Adrenal gland (tissue), 12 donors: ENCODE results near the gene VWA5B2. TPM values are rescaled to one million over a fixed set of nuclear protein-coding genes. Genes with fewer than 3 reads are reported as not detected.

Experiments
- DNase-seq, 7 donors: peaks; one replicate each; pipeline ENCODE4 v3.0.0-alpha.2; 2019 to 2020
- H3K27ac ChIP-seq, 5 donors: fragments of 200-600 bp; sonication (generic) in 4 of 5; 1 replicate in 3 of 5; 2 replicates in 2 of 5; pipeline versions ENCODE4 v1.5.1 to v1.8.0; 2016 to 2020; ENCODE audit warnings: mild to moderate bottlenecking in 1 of 5
- H3K27me3 ChIP-seq: fragments of 200-600 bp; 2 replicates; pipeline ENCODE4 v1.8.0; 2021
- H3K36me3 ChIP-seq, 2 donors: fragments of 200-600 bp; replicated peaks in 1 of 2; 1 replicate in 1 of 2; 2 replicates in 1 of 2; pipeline versions ENCODE4 v1.5.1 to v1.8.0; 2018 to 2022
- H3K4me1 ChIP-seq, 2 donors: fragments of 200-600 bp; replicated peaks in 1 of 2; 1 replicate in 1 of 2; 2 replicates in 1 of 2; pipeline versions ENCODE4 v1.5.1 to v1.8.0; 2018 to 2021
- H3K4me3 ChIP-seq, 4 donors: fragments of 200-600 bp; sonication (generic) in 3 of 4; one replicate each; pipeline ENCODE4 v1.5.1; 2016 to 2018
- H3K9me3 ChIP-seq, 3 donors: fragments of 200-600 bp; sonication (generic) in 1 of 3; replicated peaks in 1 of 3; 1 replicate in 2 of 3; 2 replicates in 1 of 3; pipeline versions ENCODE4 v1.5.1 to v1.8.0; 2016 to 2021
- CTCF ChIP-seq, 6 experiments: fragments of 450-650 bp in 4 of 6; fragments of 200-600 bp in 2 of 6; sonication (generic) in 1 of 6; IDR thresholded peaks; 1 replicate in 5 of 6; 2 replicates in 1 of 6; pipeline versions ENCODE4 v1.5.1 to v1.8.0; 2016 to 2021; ENCODE audit warnings: antibody characterized with exemption in 6 of 6, mild to moderate bottlenecking in 2 of 6, moderate library complexity in 1 of 6
- POLR2A ChIP-seq, 2 donors: fragments of 450-650 bp; IDR thresholded peaks; one replicate each; pipeline ENCODE4 v1.6.1; 2017; ENCODE audit warnings: antibody characterized with exemption in 2 of 2, mild to moderate bottlenecking in 2 of 2, moderate library complexity in 1 of 2
- WGBS, 4 donors: extraction: QIAGEN DNeasy Blood & Tissue Kit in 2 of 4; methylation state at CpG; one replicate each; pipeline versions ENCODE4 v1.1.5 to v1.1.7; 2013 to 2017; 5-methylcytosine and 5-hydroxymethylcytosine counted together
- intact Hi-C, 2 donors: fragments of 100-400 bp; cut with DNase I; formaldehyde crosslinking; loops; one replicate each; pipeline versions ENCODE4 v1.14.1 to v1.15.0; 2022 to 2023
- microRNA counts, 2 donors: library from miRNA; unstranded; fragments of <30 nt; microRNA quantifications; one replicate each; lab custom pipeline; 2016
- microRNA-seq, 3 donors: library from miRNA; unstranded; fragments of <30 nt; microRNA quantifications; one replicate each; pipeline ENCODE4, GENCODE V29; 2017 to 2020
- polyA plus RNA-seq, 3 donors: library from polyadenylated mRNA; stranded (reverse); fragments of 200-250 nt in 2 of 3; fragments of 350-450 nt in 1 of 3; fragmentation: Illumina TruSeq in 1 of 3; extraction: RNeasy Lipid Tissue Mini Kit (QIAGEN cat#74804) in 1 of 3; gene quantifications; one replicate each; pipeline ENCODE4 v1.2.3, GENCODE V29; 2013 to 2014
- small RNA-seq, 2 donors: library from RNA; depleted of rRNA; stranded (forward); fragments of <200 nt; gene quantifications; one replicate each; pipeline ENCODE3, GENCODE V24; 2016
- total RNA-seq, 9 donors: library from RNA; depleted of rRNA in 4 of 9; stranded (reverse); fragments of >200 nt in 4 of 9; fragments of 120-200 nt in 1 of 9; fragmentation: NEBNext Ultra II Directional in 1 of 9; extraction: Animal tissue kit (Norgen Biotek cat#: 25700) in 1 of 9; gene quantifications; one replicate each; pipeline versions ENCODE4 v1.1.0 to v1.2.4, GENCODE V29; 2013 to 2023
- donor health status: healthy with polysubstance abuse.
- donor health status: Bipolar disorder and iron deficiency.
- donor health status: DM: yes; HTN: yes; CAD: no.
- donor health status: DM: no; HTN: no; CAD: no.
- donor health status: DM: no; HTN: no; CAD: no.
- donor health status: DM: yes; HTN: yes; CAD: no.

Gene VWA5B2
- total and polyA plus RNA-seq, 12 donors, result 1.1 to 1,120 (median 65.8) TPM

- WGBS, 4 donors, result 7 to 18% (median 11%) methylated on average over 3 to 4 of the region's 4 CpGs
Observed at GRCh38 chr3:184284696-184285095, 55.3 kb downstream of the VWA5B2 start.

GRCh38 chr3:184289426-184289938 is 60.1 kb downstream of the VWA5B2 start:
- H3K27ac ChIP-seq, result no peak overlapping the region
- TF ChIP-seq POLR2A (IDR thresholded peaks at IDR 0.05) (no peak), CTCF (IDR thresholded peaks at IDR 0.05) (peak; percentile 42 to 62 (median 50))
- peak in 5 of 7 donors; percentile 46 to 73 (median 59) for DNase-seq
- no peaks in the 10 kb centered on the region for H3K4me1 ChIP-seq
- no peak overlapping the region for H3K4me3 ChIP-seq
- WGBS, 4 donors, result 4 to 12% (median 8%) methylated on average over 10 of the region's 10 CpGs
- no peaks in the 10 kb centered on the region for H3K27me3 ChIP-seq
- no peaks in the 10 kb centered on the region for H3K36me3 ChIP-seq
- no peaks in the 10 kb centered on the region for H3K9me3 ChIP-seq
- intact Hi-C loops, result loop anchor here in 1 of 2 donors (10.0 kb wide), 1 partner anchor 395 kb away; no protein-coding TSS in a partner anchor

More at GRCh38 chr3:184284696-184285095, 55.3 kb downstream of the VWA5B2 start:
- Histone ChIP-seq H3K36me3 (no peaks in the 10 kb centered on the region), H3K4me3 (no peak overlapping the region), H3K4me1 (no peaks in the 10 kb centered on the region), H3K27ac (no peak overlapping the region), H3K27me3 (no peaks in the 10 kb centered on the region), H3K9me3 (no peaks in the 10 kb centered on the region)
- intact Hi-C loops, result loop anchor here in 1 of 2 donors (10.0 kb wide), 1 partner anchor 390 kb away; no protein-coding TSS in a partner anchor
- TF ChIP-seq POLR2A (IDR thresholded peaks at IDR 0.05) (no peak), CTCF (IDR thresholded peaks at IDR 0.05) (peak; percentile 11 to 59 (median 52))
- DNase-seq, result peak; percentile 71 to 87 (median 78)

GRCh38 chr3:184290331-184290730 is 60.9 kb downstream of the VWA5B2 start:
- Histone ChIP-seq H3K4me3 (no peak overlapping the region), H3K4me1 (no peaks in the 10 kb centered on the region), H3K27me3 (no peaks in the 10 kb centered on the region), H3K36me3 (no peaks in the 10 kb centered on the region), H3K27ac (no peak overlapping the region), H3K9me3 (no peaks in the 10 kb centered on the region)
- TF ChIP-seq CTCF (IDR thresholded peaks at IDR 0.05), result no peak
- TF ChIP-seq POLR2A (IDR thresholded peaks at IDR 0.05), result no peak
- intact Hi-C loops, result loop anchor here in 1 of 2 donors (5.0 kb wide), 1 partner anchor 393 kb away; no protein-coding TSS in a partner anchor
- DNase-seq, result no peak
- WGBS, 4 donors, result 81 to 89% (median 82%) methylated on average over 7 to 10 of the region's 10 CpGs

GRCh38 chr3:184291044-184291737 is 61.8 kb downstream of the VWA5B2 start:
- Histone ChIP-seq H3K36me3 (no peaks in the 10 kb centered on the region), H3K27me3 (no peaks in the 10 kb centered on the region), H3K9me3 (no peaks in the 10 kb centered on the region), H3K4me1 (no peaks in the 10 kb centered on the region), H3K4me3 (no peak overlapping the region), H3K27ac (no peak overlapping the region)
- TF ChIP-seq POLR2A (IDR thresholded peaks at IDR 0.05) (no peak), CTCF (IDR thresholded peaks at IDR 0.05) (no peak)
- no peak for DNase-seq
- intact Hi-C loops, result loop anchor here in 1 of 2 donors (5.0 kb wide), 1 partner anchor 394 kb away; no protein-coding TSS in a partner anchor
- WGBS, 4 donors, result 79 to 87% (median 84%) methylated on average over 15 to 22 of the region's 22 CpGs

MicroRNA genes within 50 kb of the gene (microRNA counts, 767-probe panel; counts per million panel counts)
- microRNA hsa-miR-1224-3p (lab: Ali Mortazavi, UCI) (0 counts per million in 2 donors), microRNA hsa-miR-1224-5p (lab: Ali Mortazavi, UCI) (0 counts per million in 2 donors)

Small RNA genes within 50 kb of the gene (microRNA-seq; reads per million reads assigned to microRNA genes)
- gene MIR1224, result 197 to 629 (median 246) reads per million in 3 donors

Small RNA genes within 50 kb of the gene (small RNA-seq; reads per million reads assigned to genes)
- gene MIR1224, result 14.5 to 15.7 reads per million in 2 donors

Other genes with a start within 250 kb of the VWA5B2 start
- gene ABCC5, start 211.7 kb upstream of the VWA5B2 start, total RNA-seq, result 10 to 100 TPM; 11.4 to 45.3 (median 24.8) TPM
- 10 to 100 TPM; 20.8 to 53.9 (median 33.2) TPM for gene ABCC5, start 211.7 kb upstream of the VWA5B2 start, polyA plus RNA-seq
- not detected for gene HTR3D, start 197.8 kb upstream of the VWA5B2 start, total RNA-seq
- not detected for gene HTR3D, start 197.8 kb upstream of the VWA5B2 start, polyA plus RNA-seq
- gene HTR3C, start 176.5 kb upstream of the VWA5B2 start, total RNA-seq, result not detected
- under 1 TPM in 1 of 3 donors, not detected in 2; 0.03 TPM for gene HTR3C, start 176.5 kb upstream of the VWA5B2 start, polyA plus RNA-seq
- not detected for gene HTR3E, start 132.5 kb upstream of the VWA5B2 start, total RNA-seq
- gene HTR3E, start 132.5 kb upstream of the VWA5B2 start, polyA plus RNA-seq, result not detected
- 10 to 100 TPM; 19.1 to 50.8 (median 40.2) TPM for gene EIF2B5, start 94.2 kb upstream of the VWA5B2 start, total RNA-seq
- gene EIF2B5, start 94.2 kb upstream of the VWA5B2 start, polyA plus RNA-seq, result 10 to 100 TPM; 45.9 to 56.1 (median 49.0) TPM
- gene DVL3, start 74.2 kb upstream of the VWA5B2 start, total RNA-seq, result 10 to 100 TPM; 34.1 to 94.1 (median 64.2) TPM
- 10 to 100 TPM; 45.8 to 92.9 (median 69.8) TPM for gene DVL3, start 74.2 kb upstream of the VWA5B2 start, polyA plus RNA-seq
- gene AP2M1, start 54.7 kb upstream of the VWA5B2 start, total RNA-seq, result 100 to 1,000 TPM; 305 to 700 (median 594) TPM
- gene AP2M1, start 54.7 kb upstream of the VWA5B2 start, polyA plus RNA-seq, result 100 to 1,000 TPM; 250 to 882 (median 362) TPM
- gene ABCF3, start 43.4 kb upstream of the VWA5B2 start, total RNA-seq, result 100 to 1,000 TPM in 8 of 9 donors, 10 to 100 TPM in 1; 93.6 to 292 (median 150) TPM
- gene ABCF3, start 43.4 kb upstream of the VWA5B2 start, polyA plus RNA-seq, result 100 to 1,000 TPM; 189 to 353 (median 289) TPM
- 100 to 1,000 TPM in 1 of 9 donors, 10 to 100 TPM in 8; 27.7 to 107 (median 59.0) TPM for gene ALG3, start 19.4 kb downstream of the VWA5B2 start, total RNA-seq
- 10 to 100 TPM; 32.8 to 71.4 (median 42.3) TPM for gene ALG3, start 19.4 kb downstream of the VWA5B2 start, polyA plus RNA-seq
- gene EEF1AKMT4, start 20.1 kb downstream of the VWA5B2 start, total RNA-seq, result 1 to 10 TPM; 2.7 to 8.3 (median 4.3) TPM
- gene EEF1AKMT4, start 20.1 kb downstream of the VWA5B2 start, polyA plus RNA-seq, result 1 to 10 TPM; 1.8 to 6.6 (median 2.5) TPM
- 10 to 100 TPM in 2 of 9 donors, 1 to 10 TPM in 4, under 1 TPM in 1, not detected in 2; 0.47 to 39.3 (median 6.9) TPM for gene CAMK2N2, start 32.0 kb downstream of the VWA5B2 start, total RNA-seq
- 10 to 100 TPM in 2 of 3 donors, 1 to 10 TPM in 1; 6.1 to 24.2 (median 12.4) TPM for gene CAMK2N2, start 32.0 kb downstream of the VWA5B2 start, polyA plus RNA-seq
- gene ECE2, start 46.4 kb downstream of the VWA5B2 start, total RNA-seq, result 1 to 10 TPM in 3 of 9 donors, under 1 TPM in 2, not detected in 4; 0.27 to 9.3 (median 4.5) TPM
- gene ECE2, start 46.4 kb downstream of the VWA5B2 start, polyA plus RNA-seq, result 10 to 100 TPM in 1 of 3 donors, 1 to 10 TPM in 2; 3.0 to 15.2 (median 8.2) TPM
- gene PSMD2, start 69.7 kb downstream of the VWA5B2 start, total RNA-seq, result 100 to 1,000 TPM; 190 to 392 (median 236) TPM
- gene PSMD2, start 69.7 kb downstream of the VWA5B2 start, polyA plus RNA-seq, result 100 to 1,000 TPM in 1 of 3 donors, 10 to 100 TPM in 2; 65.1 to 412 (median 73.8) TPM
- gene EIF4G1, start 85.0 kb downstream of the VWA5B2 start, total RNA-seq, result 100 to 1,000 TPM; 231 to 600 (median 356) TPM
- 100 to 1,000 TPM; 248 to 411 (median 268) TPM for gene EIF4G1, start 85.0 kb downstream of the VWA5B2 start, polyA plus RNA-seq
- gene FAM131A, start 108.0 kb downstream of the VWA5B2 start, total RNA-seq, result 10 to 100 TPM; 13.9 to 42.4 (median 32.5) TPM
- 10 to 100 TPM; 13.3 to 43.0 (median 39.4) TPM for gene FAM131A, start 108.0 kb downstream of the VWA5B2 start, polyA plus RNA-seq
- gene CLCN2, start 132.0 kb downstream of the VWA5B2 start, total RNA-seq, result 10 to 100 TPM in 5 of 9 donors, 1 to 10 TPM in 4; 7.5 to 24.4 (median 13.3) TPM
- gene CLCN2, start 132.0 kb downstream of the VWA5B2 start, polyA plus RNA-seq, result 10 to 100 TPM; 11.4 to 27.8 (median 22.3) TPM
- gene POLR2H, start 132.1 kb downstream of the VWA5B2 start, total RNA-seq, result 100 to 1,000 TPM in 1 of 9 donors, 10 to 100 TPM in 8; 63.1 to 101 (median 71.2) TPM
- gene POLR2H, start 132.1 kb downstream of the VWA5B2 start, polyA plus RNA-seq, result 100 to 1,000 TPM in 2 of 3 donors, 10 to 100 TPM in 1; 87.7 to 199 (median 194) TPM
- gene THPO, start 148.6 kb downstream of the VWA5B2 start, total RNA-seq, result 1 to 10 TPM in 3 of 9 donors, under 1 TPM in 3, not detected in 3; 0.11 to 5.3 (median 1.6) TPM
- gene THPO, start 148.6 kb downstream of the VWA5B2 start, polyA plus RNA-seq, result 1 to 10 TPM in 2 of 3 donors, under 1 TPM in 1; 0.82 to 4.4 (median 2.2) TPM
- 100 to 1,000 TPM in 1 of 9 donors, 10 to 100 TPM in 6, 1 to 10 TPM in 2; 1.1 to 101 (median 23.7) TPM for gene CHRD, start 150.5 kb downstream of the VWA5B2 start, total RNA-seq
- 10 to 100 TPM in 2 of 3 donors, 1 to 10 TPM in 1; 1.9 to 51.0 (median 41.2) TPM for gene CHRD, start 150.5 kb downstream of the VWA5B2 start, polyA plus RNA-seq